Uterus (tissue), 4 donors: ENCODE results near the gene UBAP2. TPM values are rescaled to one million over a fixed set of nuclear protein-coding genes. Genes with fewer than 3 reads are reported as not detected.

Source experiments
- DNase-seq, 2 donors: peaks; one replicate each; pipeline ENCODE4 v3.0.0-alpha.2; 2019 to 2020
- H3K27ac ChIP-seq, 2 donors: fragments of 200-600 bp; sonication (generic); 1 replicate in 1 of 2; 2 replicates in 1 of 2; pipeline ENCODE4 v1.5.1; 2016 to 2018
- H3K27me3 ChIP-seq, 2 donors: fragments of 200-600 bp; sonication (generic); one replicate each; pipeline ENCODE4 v1.5.1; 2018 to 2019; ENCODE audit warnings: control low read depth in 1 of 2
- H3K36me3 ChIP-seq, 2 donors: fragments of 200-600 bp; sonication (generic); one replicate each; pipeline ENCODE4 v1.5.1; 2019; ENCODE audit warnings: control low read depth in 1 of 2
- H3K4me1 ChIP-seq, 2 donors: fragments of 200-600 bp; sonication (generic); one replicate each; pipeline ENCODE4 v1.5.1; 2018 to 2019; ENCODE audit warnings: control low read depth in 1 of 2
- H3K4me3 ChIP-seq, 2 donors: fragments of 200-600 bp; sonication (generic); 1 replicate in 1 of 2; 2 replicates in 1 of 2; pipeline ENCODE4 v1.5.1; 2018 to 2019; ENCODE audit warnings: mild to moderate bottlenecking in 1 of 2
- H3K9me3 ChIP-seq, 2 donors: fragments of 200-600 bp; sonication (generic); one replicate each; pipeline ENCODE4 v1.5.1; 2019; ENCODE audit warnings: control low read depth in 1 of 2
- POLR2A ChIP-seq, 2 donors: fragments of 450-650 bp; IDR thresholded peaks; one replicate each; pipeline ENCODE4 v1.6.1; 2016; ENCODE audit warnings: antibody characterized with exemption in 2 of 2, mild to moderate bottlenecking in 1 of 2, moderate library complexity in 1 of 2
- intact Hi-C: fragments of 100-400 bp; cut with DNase I; formaldehyde crosslinking; loops from one replicate; pipeline ENCODE4 v1.15.1; 2023; ENCODE audit warnings: low total_unique reads
- small RNA-seq: library from RNA; depleted of rRNA; stranded (forward); fragments of <200 nt; gene quantifications from one replicate; pipeline ENCODE3, GENCODE V24; 2016
- total RNA-seq, 4 donors: library from RNA; depleted of rRNA in 3 of 4; stranded (reverse); fragments of >200 nt in 3 of 4; gene quantifications; one replicate each; pipeline versions ENCODE4 v1.1.0 to v1.2.4, GENCODE V29; 2014 to 2023
- TF ChIP-seq, protein P1 (sequence below), 4 experiments: fragments of 200-600 bp in 2 of 4; fragments of 450-650 bp in 2 of 4; sonication (generic) in 2 of 4; IDR thresholded peaks; one replicate each; pipeline ENCODE4 v1.5.1; 2016 to 2019; ENCODE audit warnings: antibody characterized with exemption in 4 of 4, mild to moderate bottlenecking in 2 of 4, moderate library complexity in 1 of 4
- donor health status: DM: yes; HTN: yes; CAD: no.

Gene UBAP2
- total RNA-seq, 4 donors from 2014 or later: 9.2 to 110 (median 51.3) TPM

DNA sequence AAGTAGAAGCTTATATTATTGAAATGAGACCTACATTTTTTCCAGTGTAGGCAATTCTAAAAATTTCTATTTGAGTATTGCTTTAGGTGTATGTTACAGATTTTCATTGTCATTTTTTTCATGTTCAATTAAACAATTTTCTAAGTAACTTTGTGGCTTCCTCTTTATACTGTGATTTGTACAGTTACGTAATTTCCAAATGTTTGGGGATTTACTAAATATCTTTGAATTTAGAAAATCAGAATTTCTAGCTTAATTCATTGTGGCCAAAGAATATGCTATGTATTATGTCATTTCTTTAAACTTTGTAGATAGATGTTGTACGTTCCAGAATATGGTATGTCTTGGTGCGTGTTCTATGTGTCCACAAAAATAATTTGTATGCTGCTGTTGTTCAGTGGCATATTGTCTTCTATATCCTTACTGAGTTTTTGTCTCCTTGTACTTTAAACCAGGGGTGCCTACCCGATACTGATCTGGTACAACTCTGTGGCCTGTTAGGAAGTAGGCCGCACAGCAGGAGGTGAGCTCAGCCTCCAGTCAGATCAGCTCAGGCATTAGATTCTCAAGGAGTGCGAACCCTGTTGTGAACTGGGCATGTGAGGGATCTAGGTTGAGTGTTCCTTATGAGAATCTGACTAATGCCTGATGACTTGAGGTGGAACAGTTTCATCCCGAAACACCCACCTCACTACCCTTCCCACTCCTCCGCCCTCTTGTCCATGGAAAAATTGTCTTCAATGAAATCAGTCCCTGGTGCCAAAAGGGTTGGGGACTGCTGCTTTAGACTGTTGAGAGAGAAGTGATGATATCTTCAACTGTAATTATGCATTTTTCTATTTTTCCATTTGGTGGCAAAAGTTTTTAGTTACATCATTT, 168.2 kb downstream of the UBAP2 start:
- no peaks in the 10 kb centered on the region for H3K27me3 ChIP-seq

DNA sequence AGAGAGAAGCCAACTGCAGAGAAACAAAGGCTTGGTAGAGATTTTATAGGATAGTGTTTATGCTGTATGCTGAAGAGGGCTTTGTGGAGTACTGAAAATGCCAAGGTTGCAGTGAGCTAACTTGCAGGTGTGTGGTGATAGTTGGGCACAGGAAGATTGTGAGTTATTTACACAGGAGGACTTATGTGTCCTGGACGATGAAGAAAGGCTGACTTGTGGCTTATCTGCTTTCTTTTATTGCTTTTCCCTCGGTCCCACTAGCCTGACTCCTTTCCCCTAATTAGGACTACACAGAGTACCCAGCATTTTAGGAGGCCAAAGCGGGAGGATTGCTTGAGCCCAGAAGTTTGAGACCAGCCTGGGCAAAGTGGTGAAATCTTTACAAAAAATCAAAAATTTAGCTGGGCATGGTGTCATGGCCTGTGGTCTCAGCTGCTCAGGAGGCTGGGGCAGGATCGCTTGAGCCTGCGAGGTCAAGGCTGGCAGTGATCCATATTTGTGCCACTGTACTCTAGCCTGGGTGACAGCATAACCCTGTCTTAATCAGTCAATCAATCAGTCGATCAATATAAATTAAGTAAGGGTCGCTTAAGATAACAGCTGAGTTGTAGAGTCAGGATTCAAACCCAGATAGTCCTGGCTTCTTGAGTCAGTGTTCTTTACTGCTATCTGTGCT, 169.9 kb downstream of the UBAP2 start:
- Histone ChIP-seq H3K4me1 (no peaks in the 10 kb centered on the region), H3K4me3 (no peak overlapping the region), H3K9me3 (no peaks in the 10 kb centered on the region), H3K27ac (no peak overlapping the region), H3K27me3 (no peaks in the 10 kb centered on the region), H3K36me3 (no peaks in the 10 kb centered on the region)
- no peak for TF ChIP-seq POLR2A (IDR thresholded peaks at IDR 0.05)
- TF ChIP-seq, protein P1, sequence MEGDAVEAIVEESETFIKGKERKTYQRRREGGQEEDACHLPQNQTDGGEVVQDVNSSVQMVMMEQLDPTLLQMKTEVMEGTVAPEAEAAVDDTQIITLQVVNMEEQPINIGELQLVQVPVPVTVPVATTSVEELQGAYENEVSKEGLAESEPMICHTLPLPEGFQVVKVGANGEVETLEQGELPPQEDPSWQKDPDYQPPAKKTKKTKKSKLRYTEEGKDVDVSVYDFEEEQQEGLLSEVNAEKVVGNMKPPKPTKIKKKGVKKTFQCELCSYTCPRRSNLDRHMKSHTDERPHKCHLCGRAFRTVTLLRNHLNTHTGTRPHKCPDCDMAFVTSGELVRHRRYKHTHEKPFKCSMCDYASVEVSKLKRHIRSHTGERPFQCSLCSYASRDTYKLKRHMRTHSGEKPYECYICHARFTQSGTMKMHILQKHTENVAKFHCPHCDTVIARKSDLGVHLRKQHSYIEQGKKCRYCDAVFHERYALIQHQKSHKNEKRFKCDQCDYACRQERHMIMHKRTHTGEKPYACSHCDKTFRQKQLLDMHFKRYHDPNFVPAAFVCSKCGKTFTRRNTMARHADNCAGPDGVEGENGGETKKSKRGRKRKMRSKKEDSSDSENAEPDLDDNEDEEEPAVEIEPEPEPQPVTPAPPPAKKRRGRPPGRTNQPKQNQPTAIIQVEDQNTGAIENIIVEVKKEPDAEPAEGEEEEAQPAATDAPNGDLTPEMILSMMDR (IDR thresholded peaks at IDR 0.05): no peak
- no peak for DNase-seq
- intact Hi-C loops: no loop called here

More for the DNA sequence above, 168.2 kb downstream of the UBAP2 start:
- TF ChIP-seq POLR2A (IDR thresholded peaks at IDR 0.05): no peak
- TF ChIP-seq, protein P1 (IDR thresholded peaks at IDR 0.05): no peak
- H3K9me3 ChIP-seq: no peaks in the 10 kb centered on the region
- no peaks in the 10 kb centered on the region for H3K36me3 ChIP-seq
- H3K27ac ChIP-seq: no peak overlapping the region
- peaks cover 0 to 5% of the 10 kb centered on the region in 2 donors for H3K4me1 ChIP-seq
- no peak overlapping the region for H3K4me3 ChIP-seq
- no peak for DNase-seq
- intact Hi-C loops: no loop called here

DNA sequence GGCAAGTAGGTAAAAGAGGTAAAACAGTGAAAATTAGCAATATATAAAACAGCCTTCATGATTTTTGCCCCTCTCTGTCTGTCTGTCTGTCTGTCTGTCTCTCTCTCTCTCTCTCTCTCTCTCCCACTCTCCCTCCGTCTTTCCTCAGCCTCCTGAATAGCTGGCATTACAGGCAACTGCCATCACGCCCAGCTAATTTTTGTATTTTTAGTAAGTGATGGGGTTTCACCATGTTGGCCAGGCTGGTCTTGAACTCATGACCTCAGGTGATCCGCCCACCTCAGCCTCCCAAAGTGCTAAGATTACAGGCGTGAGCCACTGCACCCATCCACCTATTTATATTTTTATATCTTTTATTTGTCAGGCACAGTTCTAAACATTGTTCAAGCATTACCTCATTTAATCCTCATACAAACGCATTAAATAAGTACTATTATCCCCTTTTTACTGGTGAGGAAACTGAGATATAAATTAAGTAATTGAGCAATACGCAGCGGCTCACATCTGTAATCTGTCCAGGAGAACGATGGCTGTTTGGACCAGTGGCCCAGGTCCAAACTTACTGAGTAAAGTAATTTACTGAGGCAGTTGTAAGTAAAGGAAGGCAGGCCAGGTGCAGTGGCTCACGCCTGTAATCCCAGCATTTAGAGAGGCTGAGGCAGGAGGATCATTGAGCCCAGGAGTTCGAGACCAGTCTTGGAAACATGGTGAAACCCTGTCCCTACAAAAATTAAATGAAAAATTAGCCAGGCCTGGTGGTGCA, 170.8 kb downstream of the UBAP2 start:
- H3K36me3 ChIP-seq: no peaks in the 10 kb centered on the region
- H3K4me1 ChIP-seq: no peaks in the 10 kb centered on the region
- TF ChIP-seq, protein P1 (IDR thresholded peaks at IDR 0.05): no peak
- TF ChIP-seq POLR2A (IDR thresholded peaks at IDR 0.05): no peak
- H3K27ac ChIP-seq: no peak overlapping the region
- H3K4me3 ChIP-seq: no peak overlapping the region
- no peaks in the 10 kb centered on the region for H3K9me3 ChIP-seq
- no peaks in the 10 kb centered on the region for H3K27me3 ChIP-seq
- intact Hi-C loops: no loop called here
- peak in 1 of 2 donors; percentile 35 for DNase-seq

Small RNA genes lying within 50 kb of the gene (small RNA-seq; reads per million reads assigned to genes)
- gene RN7SKP114: not detected
- gene SNORD121A: 17.7 reads per million, percentile 91 among the genes with 10 or more reads in this experiment
- not detected for gene SNORD121B

Other genes starting within 250 kb of the UBAP2 start
- 10 to 100 TPM in 3 of 4 donors, 1 to 10 TPM in 1; 5.4 to 46.9 (median 22.1) TPM for gene UBE2R2, start 231.7 kb downstream of the UBAP2 start, total RNA-seq
- gene DCAF12, start 77.8 kb upstream of the UBAP2 start, total RNA-seq: 10 to 100 TPM in 3 of 4 donors, 1 to 10 TPM in 1; 6.4 to 35.3 (median 30.3) TPM
- 10 to 100 TPM; 17.1 to 60.4 (median 24.9) TPM for gene UBAP1, start 130.2 kb upstream of the UBAP2 start, total RNA-seq